GM19035 (cell line): ENCODE measurements around the gene ULK4.
"Not testable (repeated sequence)": the region's sequence is repeated elsewhere in the genome, so short reads cannot be mapped to it uniquely, and the experiment has no call there.

Experiments used
- ATAC-seq: cut with Tn5 transposase; IDR thresholded peaks from one replicate; pipeline ENCODE4 v1.9.1; 2021; ENCODE audit not compliant: unreplicated experiment

The ULK4 gene

DNA sequence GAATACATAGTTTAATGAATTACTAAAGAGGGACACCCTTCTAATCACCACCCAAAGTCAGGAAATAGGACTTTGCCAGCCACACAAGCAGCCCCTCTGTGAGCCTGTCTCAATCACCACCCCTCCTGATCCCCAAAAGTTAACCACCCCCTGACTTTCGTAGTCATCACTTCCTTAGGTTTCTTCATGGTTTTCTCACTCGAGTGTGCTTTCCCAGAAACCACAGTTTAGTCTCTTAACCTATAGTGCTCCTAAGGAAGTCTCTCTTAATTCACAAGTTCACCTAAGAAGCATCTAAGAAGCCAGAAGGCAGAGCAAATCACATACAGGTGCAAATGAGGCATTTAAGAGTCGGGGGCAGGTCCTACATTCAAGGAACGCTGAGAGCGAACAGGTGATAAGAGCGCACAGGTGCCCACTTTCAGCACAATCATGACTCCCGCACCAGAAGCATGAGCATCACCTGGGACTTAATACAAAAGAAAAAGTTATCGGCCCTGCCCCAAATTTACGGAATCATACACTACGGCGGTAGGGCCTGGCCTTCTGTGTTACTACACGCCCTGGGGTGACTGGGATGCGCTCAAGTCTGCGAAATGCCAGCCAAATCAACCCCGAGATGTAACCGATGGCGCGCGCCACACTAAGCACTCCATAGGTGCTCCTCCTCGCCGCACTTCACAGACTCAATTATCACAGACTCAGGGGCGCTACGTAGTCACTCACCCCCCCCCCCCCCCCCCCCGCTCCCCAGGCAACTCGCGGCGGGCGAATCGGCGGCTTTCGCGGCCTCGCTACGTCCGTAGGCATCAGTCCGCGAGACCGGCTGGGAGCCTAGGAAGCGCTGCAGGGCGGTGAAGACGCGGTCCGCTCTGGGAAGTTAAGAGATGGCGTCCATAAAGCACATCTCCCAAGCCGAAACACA is 815 bp downstream of the ULK4 start:
- peak; percentile 17 for ATAC-seq

DNA sequence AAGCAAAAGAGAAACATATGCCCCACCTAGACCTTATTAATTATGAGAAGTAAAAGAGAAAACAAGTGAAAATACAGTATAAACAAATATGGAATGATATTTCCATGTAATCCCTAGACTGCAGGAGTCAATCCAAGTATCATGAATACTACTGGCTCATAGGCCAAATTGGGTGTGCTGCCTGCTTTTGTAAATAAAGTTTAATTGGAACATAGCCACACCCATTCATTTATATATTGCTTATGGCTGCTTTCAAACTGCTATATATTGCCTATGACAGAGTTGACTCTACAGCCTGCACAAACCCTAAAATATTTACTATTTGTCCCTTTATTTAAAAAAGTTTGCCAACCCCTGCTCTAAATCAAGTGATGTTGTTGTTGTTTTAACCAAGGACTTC is 5.3 kb downstream of the ULK4 start:
- ATAC-seq, result no peak

DNA sequence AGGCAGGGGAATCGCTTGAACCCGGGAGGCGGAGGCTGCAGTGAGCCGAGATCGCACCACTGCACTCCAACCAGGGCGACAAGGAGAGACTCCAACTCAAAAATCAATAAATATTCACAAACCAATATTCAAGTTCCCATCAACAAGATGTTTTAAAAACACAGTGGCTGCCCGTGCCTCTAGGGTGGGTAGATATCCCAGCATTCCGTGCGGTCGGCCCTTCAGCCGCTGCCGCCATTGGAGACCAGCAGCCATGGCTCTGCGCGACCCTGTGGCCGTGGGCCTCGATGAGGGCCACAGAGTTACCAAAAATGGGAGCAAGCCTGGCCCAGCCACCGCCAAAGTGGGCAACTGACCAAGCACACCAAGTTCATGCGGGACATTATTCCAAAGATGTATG is 6.7 kb downstream of the ULK4 start:
- ATAC-seq, result no peak

DNA sequence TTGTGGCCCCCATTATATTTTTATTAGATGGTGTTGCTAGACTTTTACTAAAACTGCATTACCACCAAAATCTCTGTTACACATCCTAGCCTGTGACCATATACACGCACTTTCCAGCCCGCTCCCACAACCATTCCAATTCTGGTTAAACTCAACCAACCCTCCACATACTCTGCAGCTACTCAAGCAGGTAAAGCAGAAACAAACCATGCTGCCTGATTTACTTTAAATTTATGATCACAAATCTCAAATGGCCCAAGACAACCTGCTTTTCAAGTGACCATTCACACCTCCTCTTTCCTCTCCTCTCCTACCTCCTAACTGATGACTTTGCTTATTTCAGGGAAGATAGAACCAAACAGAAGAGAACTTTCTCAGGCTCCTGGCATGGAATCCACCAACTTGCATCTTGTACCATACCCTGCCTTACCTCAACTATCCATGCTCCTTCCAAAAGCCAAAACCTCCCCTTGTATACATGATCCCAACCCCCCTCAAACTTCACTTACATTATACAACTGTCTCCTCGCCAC is 18.5 kb downstream of the ULK4 start:
- ATAC-seq, result no peak

DNA sequence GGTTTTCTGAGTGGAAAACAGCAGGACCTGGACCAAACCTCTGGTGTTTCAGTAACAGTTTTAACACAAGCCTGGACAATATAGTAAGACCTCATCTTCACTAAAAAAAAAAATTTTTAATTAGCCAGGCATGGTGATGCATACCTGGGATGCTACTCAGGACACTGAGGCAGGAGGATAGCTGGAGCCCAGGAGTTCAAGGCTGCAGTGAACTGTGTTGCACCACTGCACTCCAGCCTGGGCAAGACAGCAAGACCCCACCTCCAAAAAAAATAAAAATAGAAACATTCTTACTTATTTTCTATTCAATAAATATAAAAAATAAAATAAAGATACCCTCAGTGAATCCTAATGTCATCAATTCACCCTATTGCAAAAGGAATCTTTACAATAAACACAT is 21.5 kb downstream of the ULK4 start:
- ATAC-seq, result no peak

DNA sequence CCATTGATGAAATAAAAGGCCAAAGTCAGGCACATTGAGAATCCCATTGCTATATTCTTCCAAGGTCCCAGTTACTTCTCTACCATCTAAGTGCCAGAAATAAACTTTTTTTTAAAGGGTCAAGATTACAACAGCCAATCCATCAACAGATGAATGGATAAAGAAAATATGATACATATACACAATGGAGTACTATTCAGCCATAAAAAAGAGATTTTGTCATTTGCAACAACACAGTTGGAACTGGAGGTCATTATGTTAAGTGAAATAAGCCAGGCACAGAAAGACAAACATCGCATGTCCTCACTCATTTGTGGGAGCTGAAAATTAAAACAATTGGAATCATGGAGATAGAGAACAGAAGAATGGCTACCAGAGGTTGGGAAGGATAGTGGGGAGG is 25.5 kb downstream of the ULK4 start:
- no peak for ATAC-seq

DNA sequence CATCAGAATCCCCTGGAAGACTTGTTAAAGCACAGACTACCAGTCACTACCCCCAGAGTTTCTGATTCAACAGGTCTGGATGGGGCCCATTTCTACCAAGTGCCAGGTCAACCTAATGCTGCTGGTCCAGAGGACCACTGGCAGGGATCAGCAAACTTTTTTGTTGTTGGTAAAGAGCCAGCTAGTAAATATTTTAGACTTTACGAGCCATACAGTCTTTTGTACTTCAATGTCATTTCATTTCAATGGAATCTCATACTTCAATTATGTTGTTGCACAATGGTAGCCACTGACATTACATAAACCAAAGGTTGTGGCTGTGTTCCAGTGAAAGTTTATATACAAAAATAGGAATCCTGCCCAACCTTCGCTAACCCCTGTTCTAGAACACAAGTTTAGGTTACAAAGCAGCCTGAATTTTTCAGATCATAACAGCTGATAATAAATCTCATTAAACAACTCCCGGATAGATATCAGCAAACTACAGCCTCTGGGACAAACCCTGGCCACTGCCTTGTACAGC is 28.7 kb downstream of the ULK4 start:
- no peak for ATAC-seq

DNA sequence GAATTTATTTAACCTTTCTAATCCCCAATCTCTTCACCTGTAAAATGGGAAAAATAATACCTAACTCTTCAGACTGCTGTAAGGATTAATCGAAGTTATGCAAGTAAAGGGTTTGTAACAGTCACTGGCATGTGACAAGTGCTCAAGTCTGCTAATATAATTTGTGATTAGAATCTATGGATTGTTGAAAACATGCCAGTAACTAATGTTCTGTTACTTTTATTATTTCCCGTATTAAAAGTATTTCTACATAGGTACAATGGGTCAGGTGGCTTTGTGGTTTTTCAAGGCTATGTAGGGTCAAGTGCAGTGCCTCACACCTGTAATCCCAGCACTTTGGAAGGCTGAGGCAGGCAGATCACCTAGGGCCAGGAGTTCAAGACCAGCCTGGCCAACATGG is 29.4 kb downstream of the ULK4 start:
- no peak for ATAC-seq

DNA sequence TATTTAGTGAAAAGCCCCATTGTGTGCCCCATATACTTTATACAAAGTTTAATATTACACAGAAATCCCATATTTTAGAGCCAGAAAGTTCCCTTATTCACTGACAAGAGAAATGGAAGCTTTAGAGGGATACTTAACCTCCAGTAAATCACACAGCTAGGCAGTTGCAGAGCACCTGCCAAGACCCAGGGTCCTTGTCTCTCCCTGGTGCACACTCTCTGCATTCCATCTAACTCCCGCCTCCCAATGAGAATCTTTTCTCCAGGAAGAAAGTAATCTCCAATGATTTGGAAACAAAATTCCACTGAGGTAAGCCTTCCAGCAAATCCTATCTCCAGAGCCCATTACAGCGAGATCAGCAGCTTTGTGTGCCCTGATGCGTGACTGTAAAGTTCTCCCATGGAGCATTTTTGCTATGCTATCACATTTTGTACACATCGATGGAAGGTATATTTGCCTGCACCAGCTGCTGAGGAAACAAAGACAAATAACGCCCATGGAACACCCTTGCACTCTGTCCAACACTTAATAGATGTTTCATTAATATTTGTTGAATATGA is 41.4 kb downstream of the ULK4 start:
- no peak for ATAC-seq

DNA sequence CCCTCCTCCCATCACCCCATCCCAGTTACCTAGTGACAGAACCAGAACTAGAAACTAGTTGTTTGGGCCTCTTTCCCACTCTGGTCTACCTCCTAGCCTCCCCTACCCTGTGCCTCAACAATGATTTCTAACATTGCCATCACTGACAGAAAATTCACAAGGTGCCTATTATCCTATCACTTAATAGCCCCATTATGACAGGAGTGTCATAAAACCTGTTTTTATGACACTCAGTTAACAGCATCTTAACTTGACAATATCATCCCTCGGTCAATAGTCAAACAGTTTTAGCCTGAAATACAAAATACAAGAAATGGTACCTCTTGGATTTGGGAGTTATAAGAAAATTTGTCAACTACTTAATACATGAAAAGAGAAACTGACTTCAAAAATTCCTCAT is 46.5 kb downstream of the ULK4 start:
- no peak for ATAC-seq

DNA sequence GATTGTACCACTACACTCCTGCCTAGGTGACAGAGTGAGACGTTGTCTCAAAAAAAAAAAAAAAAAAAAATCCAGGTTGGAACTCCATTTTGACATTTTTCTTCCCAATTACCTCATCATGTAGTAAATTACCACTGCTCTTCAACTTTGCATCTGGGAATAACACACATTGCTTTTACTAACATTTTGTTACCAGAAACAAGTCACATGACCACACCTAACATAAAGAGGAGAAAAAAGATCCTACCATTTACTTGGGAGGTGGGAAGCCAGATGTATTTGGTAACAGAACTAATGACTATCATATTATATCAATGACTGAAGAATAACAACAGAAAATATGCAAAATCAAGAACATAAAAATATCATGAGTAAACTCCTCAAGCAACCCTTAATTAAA is 49.6 kb downstream of the ULK4 start:
- no peak for ATAC-seq

DNA sequence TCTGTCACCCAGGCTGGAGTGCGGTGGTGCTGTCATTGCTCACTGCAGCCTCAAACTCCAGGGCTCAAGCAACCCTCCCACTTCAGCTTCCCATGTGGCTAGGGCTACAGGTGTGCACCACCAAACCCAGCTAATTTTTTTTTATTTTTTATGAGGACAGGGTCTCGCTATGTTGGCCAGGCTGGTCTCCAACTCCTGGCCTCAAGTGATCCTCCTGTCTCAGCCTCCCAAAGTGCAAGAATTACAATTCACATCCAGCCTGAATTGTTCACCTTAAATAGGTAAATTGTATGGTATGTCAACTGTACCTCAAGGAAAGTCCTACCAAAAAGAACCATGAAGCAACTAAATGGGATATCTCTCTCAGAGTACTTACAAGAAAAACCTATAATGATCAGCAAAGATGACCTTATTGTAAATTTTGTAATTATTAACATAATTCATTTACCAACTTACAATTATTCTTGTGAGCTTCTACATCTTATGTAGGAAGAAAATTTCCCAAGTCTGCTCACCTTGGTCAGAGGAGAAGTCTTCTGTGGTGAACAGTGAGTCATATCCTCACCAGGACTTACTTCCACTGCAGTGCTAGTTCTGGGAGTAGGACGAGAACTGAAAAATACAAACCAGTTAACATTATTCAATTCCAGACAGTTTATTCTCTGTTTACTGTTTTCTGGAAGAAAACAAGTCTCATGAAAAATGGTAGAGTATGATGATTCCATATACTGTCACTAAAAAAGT is 54.4 kb downstream of the ULK4 start:
- ATAC-seq, result no peak

DNA sequence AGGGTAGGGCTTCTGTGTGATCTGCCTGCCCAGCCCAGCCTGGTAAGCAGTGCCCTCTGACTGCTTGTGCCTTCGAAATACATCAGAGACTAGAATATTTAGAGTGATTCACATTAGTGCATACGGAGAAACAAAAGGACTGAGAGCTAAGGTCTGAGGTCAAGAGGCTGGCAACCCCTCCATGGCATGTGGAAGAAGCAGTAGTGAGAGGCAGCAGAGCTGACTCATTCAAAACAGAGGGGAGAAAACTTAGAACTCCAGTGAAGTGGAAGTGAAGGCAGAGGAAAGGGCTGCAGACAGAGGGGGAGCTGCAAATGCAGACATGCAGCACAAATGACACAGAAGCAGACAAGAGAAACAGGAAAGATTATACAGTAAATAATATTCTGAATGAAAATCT is 61.6 kb downstream of the ULK4 start:
- ATAC-seq, result no peak

DNA sequence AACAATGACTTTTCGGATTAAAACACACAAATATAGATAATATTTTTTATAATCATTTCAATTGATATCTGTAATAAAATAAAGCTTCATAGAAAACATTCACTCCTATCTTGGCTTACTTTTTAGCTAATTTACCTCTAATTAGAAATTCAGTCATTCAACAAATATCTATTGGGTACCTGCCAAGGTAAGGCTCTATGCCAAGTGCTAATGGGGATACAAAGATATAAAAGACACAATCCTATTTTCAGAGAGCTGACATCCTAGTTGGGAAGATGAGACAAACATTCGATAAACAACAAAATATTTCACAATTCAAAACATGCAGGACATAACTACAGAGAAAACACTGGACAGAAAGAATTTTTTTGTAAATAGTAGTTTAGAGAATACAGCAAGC is 63.3 kb downstream of the ULK4 start:
- no peak for ATAC-seq

DNA sequence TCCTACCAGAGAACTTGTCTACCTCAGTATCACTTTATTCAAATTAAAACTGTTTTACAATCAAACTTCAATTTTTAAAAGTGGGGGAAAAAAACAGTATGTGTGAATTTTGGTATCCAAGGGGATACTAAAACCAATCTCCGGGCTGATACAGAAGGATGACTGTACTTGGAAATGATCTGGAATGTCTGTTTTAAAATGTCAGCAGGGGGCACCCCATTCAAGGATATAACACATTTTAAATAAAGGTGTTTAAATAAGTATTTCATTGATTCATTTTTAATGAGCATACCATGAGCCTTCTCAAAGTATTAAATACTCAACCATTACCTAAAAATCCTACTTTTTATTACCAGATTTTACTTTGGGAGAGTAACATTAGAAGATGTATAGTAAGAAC is 67.9 kb downstream of the ULK4 start:
- ATAC-seq, result no peak

DNA sequence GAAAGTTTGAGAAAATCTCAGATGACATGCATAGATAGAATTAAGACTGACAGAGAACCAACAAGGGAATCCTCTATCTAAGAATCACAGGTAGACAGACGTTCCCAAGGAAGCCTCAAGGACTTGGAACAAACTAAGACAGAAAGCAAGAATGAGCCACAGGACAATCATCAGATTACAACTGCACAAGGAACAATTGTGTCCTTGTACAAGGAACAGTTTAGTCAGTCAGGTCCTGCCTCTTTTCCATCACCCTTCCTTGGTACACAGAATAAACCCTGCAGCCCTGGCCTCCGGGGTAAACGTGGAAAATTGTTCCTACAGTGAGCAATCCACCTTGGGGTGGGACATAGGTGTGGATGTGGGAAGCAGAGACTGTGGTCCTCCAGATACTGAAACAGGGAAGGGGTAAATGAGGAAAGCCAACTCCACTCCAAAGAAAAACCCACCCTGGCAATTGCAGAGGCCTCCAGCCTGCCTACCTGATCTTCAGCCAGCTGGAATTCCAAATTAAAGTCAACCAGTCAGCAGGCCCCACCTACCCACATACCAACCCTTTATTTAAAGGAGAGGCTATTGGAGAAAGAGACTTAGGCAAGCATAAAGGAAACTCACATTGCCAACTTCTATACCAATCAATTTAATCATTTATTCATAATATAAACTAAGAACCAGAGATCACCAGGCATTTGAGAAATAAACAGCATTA is 73.4 kb downstream of the ULK4 start:
- ATAC-seq, result no peak

DNA sequence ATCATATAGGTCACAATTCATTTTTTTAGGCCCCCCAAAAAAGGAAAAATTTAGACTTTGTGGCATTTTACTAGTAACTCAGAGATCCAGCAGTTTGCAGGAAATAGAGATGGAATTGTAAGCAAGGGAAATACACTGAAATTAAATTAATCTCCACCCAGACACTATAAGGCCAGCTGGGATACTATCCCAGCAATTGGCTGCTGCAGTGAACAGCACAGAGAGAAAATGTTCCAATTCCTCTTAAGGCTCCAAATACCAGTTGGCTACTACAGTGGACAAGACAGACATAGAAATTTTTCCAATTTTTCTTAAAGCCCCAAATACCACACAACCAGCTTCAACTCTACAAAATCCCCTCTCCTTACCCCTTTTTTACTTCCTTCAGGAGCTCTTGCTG is 78.9 kb downstream of the ULK4 start:
- ATAC-seq, result no peak

DNA sequence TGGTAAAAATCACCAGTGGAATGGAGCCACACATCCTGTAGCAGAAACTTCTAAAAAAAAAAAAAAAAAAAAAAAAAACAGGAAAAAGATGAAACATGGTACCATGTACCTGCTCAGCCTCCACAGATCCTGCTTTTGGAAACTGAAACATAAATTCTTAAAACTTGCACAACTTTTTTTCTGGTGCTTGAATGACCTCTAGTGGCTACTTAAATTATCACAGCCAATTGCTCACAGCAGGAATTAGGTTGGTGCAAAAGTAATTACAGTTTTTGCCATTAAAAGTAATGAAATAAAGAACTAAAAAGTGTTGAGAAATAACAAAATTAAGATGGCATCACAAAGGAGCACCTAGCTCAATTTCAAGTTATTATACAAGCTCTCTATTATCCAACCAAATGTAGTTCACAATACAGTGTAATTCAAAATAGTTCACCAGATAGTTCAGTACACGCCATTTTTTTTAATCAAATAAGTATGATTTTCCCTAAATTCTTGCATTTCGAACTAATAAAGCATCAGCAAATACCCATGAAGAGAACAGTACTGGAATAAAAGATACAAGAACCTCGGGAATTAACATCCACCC is 80.6 kb downstream of the ULK4 start:
- no peak for ATAC-seq

DNA sequence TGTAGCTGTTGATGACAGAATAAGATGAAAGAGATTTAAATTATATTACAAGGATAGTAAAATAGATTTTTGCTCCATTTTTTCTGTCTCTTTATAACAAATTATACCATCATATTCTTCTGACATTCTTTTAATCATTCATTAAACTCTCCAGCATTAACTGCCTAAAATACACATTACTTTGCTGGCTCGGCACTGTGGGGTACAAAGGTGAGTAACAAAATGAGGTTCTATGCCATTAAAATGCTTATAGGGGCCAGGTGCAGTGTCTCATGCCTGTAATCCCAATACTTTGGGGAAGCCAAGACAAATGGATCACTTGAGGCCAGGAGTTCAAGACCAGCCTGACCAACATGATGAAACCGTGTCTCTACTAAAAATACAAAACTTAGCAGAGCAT is 81.5 kb downstream of the ULK4 start:
- no peak for ATAC-seq

DNA sequence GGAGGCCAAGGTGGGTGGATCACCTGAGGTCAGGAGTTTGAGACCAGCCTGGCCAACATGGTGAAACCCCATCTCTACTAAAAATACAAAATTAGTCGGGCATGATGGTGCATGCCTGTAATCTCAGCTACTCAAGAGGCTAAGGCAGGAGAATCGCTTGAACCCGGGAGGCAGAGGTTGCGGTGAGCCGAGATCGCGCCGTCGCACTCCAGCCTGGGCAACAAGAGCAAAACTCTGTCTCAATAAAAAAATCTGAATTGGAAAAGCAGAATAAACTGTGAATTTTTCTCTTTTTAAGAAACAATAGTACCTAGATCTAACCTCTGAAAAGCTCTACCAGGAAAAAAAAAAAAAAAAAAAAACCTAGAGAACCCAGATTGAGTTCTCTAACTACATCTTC is 84.2 kb downstream of the ULK4 start:
- ATAC-seq, result not testable (repeated sequence)

DNA sequence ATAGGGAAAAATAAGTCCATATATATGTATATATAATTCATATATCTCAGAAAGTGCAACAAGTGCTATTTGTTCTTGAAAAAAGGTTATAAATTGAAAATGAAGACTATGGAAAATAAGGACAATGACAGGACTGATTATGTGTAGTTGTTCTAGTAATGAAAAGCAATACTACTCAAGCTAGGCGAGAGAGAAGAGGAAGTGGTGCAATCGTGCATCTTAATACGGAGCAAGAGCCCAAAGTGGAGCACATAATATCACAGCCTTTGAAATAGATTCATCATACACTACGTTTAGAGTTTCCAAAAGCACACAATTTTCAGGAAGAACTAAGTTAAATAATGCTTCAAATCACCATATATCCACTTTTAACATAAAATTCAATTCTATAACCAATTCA is 87.9 kb downstream of the ULK4 start:
- no peak for ATAC-seq
